DMS114 treated with DMSO at 0.1 percent for 48 hours (cell line): ENCODE results near the gene SLC6A7.

Source experiments
- DNase-seq: peaks from one replicate; lab custom pipeline; 2025; ENCODE audit not compliant: unreplicated experiment; lab: John Stamatoyannopoulos, UW

SLC6A7 gene

DNA sequence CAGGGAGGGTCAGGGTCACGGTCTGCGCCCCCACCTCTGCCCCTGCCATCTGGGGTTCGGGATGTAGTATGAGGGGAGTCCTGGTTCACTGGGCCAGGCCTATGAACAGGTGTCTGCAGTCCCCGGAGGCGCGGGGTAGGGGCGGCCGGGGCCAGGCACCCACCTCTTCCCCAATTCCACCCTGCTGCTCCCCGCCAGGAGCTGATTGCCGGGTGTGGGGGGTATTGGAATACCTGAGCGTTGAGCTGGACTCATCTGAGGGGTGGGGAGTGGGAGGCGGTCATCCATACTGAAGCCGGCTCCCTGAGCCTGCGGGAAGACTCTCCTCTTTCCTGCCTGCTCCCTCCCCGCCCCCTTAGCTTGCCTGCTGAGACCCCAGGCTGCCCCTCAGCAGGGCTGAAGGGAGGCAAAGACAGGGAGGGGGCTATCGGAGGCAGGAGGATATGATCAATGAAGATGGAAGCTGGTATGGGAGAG, 679 bp downstream of the SLC6A7 start:
- no peak for DNase-seq

- DNase-seq = no peak
Observed at GRCh38 chr5:150190987-150191386, 1.1 kb downstream of the SLC6A7 start.

DNA sequence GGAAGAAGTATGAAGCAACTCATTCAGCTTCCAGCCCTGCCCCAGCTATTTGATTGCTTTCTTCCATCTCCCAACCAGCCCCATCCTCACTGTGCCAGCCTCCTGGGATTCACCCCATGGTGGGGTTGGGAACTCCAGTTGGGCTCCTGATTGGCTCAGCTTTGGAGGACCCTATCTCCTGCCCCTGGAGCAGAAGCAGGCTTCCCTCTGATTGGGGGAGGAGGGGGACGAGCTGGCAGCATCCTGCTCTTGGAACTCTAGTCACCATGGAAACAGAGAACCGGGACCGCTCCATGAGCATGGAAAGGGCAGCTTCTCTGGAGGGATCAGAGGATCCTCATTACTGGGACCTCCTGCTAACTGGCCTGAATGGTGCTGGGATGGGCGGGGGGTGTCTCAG, 2.6 kb downstream of the SLC6A7 start:
- DNase-seq = no peak

DNA sequence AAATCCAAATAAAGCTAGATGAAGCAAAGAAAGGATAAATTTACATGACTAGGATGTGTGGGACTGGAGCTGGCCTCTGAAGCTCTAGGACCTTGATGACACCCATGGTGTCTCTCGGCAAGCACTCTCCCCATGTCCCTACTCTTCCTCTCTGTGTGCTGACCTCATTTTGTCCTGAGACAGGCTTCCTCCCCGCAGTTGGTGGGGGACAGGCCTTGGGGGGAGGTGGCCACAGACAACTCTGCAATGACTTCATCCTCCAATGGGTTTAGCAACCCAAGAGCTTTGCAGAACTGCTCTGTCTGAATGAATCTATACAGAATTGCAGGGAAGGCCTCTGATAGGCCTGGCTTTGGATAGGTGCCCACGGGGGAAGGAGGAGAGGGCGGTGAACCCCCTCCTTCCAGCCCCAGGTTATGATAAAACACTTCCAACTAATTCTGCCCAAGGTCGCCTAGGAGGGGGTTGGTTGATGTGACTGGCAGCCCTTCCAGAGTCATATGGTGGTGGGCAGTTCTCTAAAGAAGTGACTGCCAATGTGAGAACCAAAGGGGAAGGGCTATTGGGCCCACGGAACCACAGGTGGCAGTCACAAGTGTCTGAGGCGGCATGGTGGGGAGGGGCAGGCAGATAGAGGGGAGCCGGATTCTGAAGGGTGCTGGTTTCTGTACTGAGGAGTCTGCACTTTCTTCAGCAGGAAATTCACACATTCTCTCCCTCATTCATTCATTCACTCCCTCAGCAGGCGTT, 6.0 kb downstream of the SLC6A7 start:
- DNase-seq = no peak

DNA sequence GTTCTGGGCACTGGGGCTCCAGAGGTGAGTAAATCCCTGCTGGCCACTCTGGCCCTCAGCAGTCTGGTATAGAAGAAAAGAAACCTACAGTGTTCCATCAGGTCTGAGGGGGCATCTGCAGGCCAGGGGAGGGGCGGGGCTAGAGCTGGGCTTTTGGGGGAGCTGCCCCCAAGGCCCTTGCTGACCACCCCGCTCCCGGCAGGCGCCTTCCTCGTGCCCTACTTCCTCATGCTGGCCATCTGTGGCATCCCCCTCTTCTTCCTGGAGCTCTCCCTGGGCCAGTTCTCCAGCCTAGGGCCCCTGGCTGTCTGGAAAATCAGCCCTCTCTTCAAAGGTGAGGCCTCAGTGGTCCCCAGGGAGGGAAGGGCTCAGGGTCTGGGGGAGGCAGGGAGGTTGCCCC, 6.7 kb downstream of the SLC6A7 start:
- no peak for DNase-seq

- DNase-seq = no peak
Observed at GRCh38 chr5:150196986-150197385, 7.1 kb downstream of the SLC6A7 start.

- no peak for DNase-seq
Observed at GRCh38 chr5:150197476-150197875, 7.6 kb downstream of the SLC6A7 start.

GRCh38 chr5:150202501-150202900, 12.6 kb downstream of the SLC6A7 start:
- no peak for DNase-seq

DNA sequence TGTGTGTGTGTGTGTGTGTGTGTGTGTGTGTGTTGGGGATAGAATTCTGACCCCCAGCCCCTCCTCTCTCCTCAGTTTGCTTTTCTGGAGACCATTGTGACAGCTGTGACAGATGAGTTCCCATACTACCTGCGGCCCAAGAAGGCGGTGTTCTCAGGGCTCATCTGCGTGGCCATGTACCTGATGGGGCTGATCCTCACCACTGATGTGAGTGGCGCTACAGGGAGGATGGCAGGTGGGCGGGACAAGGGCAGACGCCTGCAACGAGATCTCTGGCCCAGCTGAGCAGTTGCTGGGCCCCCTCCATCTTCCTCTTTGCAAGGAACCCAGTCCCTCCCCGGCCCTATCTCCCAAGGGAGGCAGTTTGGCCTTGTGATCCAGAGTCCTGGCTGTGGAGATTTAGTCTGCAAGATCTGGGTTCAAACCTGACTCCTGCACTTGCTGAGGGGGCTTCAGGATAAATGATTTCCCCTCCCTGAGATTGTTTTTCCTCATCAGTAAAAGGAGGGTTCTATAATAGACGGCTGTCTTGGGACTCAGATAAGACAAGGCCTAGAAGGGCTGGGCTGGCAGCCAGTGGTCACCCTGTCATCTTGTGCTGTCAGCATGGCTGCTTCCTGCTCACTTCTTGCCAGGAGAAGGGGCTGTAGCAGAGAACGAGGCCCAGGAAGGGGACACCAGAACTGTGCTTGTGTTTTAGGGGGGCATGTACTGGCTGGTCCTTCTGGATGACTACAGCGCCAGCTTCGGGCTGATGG, 14.1 kb downstream of the SLC6A7 start:
- no peak for DNase-seq

DNA sequence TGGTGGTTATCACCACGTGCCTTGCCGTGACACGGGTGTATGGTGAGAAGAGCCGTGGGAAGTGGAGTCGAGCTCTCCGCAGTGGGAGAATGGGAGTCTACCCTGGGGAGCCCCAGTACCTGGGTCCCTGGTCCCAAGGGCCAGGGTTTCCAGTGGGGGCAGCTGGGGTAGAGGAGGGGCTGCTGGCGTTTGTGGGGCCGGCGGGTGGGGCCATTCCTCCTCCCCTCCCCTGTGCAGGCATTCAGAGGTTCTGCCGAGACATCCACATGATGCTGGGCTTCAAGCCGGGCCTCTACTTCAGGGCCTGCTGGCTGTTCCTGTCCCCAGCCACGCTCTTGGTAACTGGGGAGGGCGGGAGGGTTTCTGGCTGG, 14.7 kb downstream of the SLC6A7 start:
- DNase-seq = no peak

GRCh38 chr5:150206098-150206778, 16.4 kb downstream of the SLC6A7 start:
- DNase-seq = no peak

GRCh38 chr5:150206779-150207115, 16.9 kb downstream of the SLC6A7 start:
- DNase-seq = no peak

DNA sequence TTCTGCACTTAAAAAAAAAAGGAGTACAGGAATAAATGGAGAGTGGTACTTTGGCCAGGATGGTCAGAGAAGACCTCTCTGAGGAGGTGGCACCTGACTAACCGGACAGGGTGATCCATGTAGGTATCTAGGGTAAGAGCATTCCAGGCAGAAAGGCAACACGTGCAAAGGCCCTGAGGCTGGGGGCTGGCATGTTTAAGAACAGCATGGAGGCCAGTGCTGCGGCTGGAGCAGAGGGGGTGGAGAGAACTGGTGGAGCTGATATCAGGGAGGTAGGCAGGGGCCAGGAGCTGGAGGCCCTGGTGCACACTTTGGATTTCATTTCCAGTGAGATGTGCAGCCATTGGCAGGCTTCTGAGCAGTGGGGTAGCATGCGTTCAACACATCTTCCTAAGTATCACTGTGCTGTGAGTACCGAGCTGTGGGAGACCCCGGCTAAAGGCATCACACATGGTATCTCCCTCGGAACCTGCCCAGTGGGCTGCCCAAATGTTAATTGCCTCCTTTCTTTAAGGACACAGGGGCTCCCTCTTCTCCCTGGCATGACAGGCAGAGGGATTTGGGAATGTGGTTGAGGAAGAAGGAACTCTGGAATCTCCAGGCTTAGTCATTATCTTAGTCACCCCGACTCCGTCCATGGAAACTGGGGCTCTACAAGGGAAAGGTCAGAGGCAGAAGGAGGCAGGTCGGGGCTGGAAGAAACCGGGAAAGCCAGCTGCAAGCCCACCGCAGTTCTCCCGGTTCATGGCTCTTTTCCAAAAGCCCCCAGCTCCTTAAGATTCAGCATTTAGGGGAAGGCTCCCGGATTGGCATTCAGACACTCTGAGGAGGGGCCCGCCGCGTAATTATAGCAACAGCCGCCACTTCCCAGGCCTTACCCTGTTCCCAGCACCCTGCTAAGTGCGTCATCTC, 18.6 kb downstream of the SLC6A7 start:
- no peak for DNase-seq

DNA sequence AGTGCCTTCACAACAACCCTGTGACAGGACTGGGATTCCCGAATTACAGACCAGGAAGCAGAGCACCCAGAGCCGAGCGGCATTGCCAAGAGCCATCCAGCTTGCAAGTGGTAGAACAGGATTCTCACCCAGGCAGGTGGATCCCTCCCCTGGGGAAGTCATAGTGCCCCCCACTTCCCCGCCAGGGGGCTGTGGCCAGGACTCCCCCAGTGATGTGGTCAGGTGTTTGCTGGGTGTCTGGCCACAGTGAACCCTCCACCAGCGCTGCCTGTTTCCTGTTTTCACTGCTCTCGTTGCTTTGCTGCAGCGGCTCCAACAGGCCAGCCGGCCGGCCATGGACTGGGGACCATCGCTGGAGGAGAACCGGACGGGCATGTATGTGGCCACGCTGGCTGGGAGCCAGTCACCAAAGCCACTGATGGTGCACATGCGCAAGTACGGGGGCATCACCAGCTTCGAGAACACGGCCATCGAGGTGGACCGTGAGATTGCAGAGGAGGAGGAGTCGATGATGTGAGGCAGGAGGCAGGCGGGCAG, 19.3 kb downstream of the SLC6A7 start:
- no peak for DNase-seq

DNA sequence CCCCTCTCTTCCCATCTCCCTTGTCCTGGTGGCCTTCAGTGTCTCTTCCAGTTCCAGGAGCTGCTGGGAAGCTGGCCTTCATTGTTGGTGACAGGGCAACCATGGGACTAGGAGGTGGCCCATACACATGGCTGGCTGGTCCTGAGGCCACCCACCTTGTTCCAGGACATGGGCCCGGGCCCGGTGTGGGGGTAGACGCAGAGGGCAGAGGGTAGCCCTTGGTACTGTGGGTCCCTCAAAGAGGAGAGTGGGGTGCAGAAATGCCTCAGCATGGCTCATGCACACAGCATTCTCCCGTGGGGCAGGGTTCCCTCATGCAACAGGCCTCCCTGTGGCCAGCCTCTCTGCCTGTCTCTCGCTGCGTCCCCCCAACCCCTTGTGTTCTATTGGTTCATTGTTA, 20.8 kb downstream of the SLC6A7 start:
- DNase-seq = no peak

DNA sequence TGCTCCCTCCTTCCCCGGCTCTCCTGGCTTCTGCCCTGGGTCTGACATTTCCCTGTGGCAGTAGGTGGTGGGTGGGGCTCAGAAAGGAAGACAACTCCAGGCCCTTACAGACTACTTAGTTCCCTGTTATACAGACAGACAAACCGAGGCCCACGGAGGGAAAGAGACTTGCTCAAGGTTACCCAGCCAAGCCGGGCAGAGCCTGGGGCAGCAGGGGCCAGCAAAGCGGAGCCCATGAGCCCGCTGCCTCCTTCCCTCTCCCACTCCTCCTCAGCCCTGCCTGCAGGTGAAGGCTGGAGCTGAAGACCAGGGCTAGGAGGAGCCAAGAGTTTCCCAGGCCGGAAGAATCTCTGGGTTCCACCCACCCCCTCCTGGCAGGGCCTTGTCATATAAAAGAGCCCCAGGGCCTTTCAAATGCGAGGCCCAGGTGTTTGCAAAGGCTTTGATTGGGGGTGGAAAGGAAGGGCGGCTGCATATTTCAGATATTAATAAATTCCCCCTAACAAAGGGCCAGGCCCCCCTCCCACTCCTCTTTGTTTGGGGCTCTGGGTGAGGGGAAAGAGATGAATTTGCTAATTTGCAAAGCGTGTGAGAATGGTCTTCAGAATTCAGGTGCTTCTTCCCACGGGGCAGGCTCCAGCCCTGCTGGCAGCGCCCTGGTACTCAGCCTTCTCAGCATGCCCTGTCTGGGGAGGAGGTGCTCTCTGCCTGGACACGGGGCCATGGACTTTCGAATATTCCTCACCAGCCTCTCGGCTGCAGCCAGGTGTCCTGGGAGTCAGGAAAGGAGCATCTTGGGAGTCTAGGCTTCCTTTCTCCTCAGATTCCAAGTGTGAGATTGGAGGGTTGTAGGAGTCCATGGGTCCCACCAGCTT, 21.5 kb downstream of the SLC6A7 start:
- DNase-seq = no peak

GRCh38 chr5:150213530-150213929, 23.7 kb downstream of the SLC6A7 start:
- DNase-seq = no peak

- no peak for DNase-seq
Observed at GRCh38 chr5:150214289-150214688, 24.4 kb downstream of the SLC6A7 start.

DNA sequence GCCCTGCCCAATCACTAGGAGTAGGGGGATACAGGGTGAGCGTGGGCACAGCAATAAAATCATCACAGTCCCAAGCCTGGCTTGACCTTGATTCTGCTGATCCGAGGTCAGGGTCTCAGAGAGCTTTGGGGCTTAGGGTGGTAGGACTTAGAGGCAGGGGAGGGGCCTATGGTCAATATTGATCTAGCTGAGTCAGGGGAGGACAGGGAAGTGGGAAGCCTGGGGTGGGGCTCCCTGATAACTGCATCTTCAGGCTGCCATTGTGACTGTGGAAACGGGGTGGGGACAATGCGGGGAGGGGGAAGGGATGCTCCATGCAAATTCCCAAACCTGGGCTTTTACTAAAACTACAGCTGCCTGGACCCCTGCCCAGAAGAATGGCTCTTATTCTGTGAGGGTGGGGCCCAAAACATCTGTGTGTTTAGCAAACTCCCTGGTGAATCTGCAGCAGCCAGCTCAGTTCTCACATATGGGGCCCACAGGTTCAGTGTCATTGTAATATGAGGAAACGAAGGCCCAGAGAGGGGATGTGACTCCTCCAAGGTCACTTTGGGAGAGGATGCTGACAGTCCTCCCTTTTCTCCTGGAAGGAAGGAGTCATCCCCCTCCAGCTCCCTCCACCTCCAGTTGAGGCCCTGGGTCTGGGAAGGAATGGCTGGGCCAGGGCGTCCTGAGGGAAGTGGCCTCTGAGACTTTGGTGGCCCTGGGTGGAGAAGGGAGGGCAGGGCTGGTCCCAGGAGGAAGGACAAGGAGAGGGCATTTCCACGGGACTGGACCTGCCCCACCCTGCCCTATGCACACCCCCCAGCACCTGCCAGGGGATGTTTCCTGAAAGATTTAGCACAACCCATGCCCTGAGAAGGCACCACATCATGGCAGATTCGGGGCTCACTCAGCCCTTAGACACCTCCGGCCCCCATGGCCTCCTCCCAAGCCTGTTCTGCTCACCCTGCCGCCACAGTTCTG, 26.4 kb downstream of the SLC6A7 start:
- no peak for DNase-seq
